Measurements from ENCODE around the gene TSHZ2.
"Not testable (repeated sequence)": the region's sequence is repeated elsewhere in the genome, so short reads cannot be mapped to it uniquely, and the experiment has no call there.

The TSHZ2 gene

GRCh38 chr20:53468587-53468986, 496.4 kb downstream of the TSHZ2 start:
- H3K9me3 ChIP-seq: peaks cover 14% of the 10 kb centered on the region; the same call in 1 of the 2 replicates

DNA sequence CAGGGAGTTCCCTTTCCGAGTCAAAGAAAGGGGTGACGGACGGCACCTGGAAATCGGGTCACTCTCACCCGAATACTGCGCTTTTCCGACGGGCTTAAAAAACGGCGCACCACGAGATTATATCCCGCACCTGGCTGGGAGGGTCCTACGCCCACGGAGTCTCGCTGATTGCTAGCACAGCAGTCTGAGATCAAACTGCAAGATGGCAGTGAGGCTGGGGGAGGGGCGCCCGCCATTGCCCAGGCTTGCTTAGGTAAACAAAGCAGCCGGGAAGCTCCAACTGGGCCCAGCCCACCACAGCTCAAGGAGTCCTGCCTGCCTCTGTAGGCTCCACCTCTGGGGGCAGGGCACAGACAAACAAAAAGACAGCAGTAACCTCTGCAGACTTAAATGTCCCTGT, 500.7 kb downstream of the TSHZ2 start:
- not testable (repeated sequence) for H3K9ac ChIP-seq, H3K27me3 ChIP-seq, H3K36me3 ChIP-seq, H3K4me3 ChIP-seq, H4K20me1 ChIP-seq, H3K27ac ChIP-seq, H3K4me2 ChIP-seq, H3K4me1 ChIP-seq
- peaks cover 14% of the 10 kb centered on the region; the same call in 1 of the 2 replicates for H3K9me3 ChIP-seq

More at GRCh38 chr20:53468587-53468986, 496.4 kb downstream of the TSHZ2 start:
- TF ChIP-seq Cebpa-rat (IDR thresholded peaks at IDR 0.05): no peak
- no peaks in the 10 kb centered on the region for H3K36me3 ChIP-seq
- H3K4me3 ChIP-seq: no peak overlapping the region
- H3K4me1 ChIP-seq: no peaks in the 10 kb centered on the region
- H3K27ac ChIP-seq: no peak overlapping the region
- no peak overlapping the region for H3K9ac ChIP-seq
- H3K4me2 ChIP-seq: no peak overlapping the region
- H4K20me1 ChIP-seq: no peaks in the 10 kb centered on the region
- no peaks in the 10 kb centered on the region for H3K27me3 ChIP-seq

DNA sequence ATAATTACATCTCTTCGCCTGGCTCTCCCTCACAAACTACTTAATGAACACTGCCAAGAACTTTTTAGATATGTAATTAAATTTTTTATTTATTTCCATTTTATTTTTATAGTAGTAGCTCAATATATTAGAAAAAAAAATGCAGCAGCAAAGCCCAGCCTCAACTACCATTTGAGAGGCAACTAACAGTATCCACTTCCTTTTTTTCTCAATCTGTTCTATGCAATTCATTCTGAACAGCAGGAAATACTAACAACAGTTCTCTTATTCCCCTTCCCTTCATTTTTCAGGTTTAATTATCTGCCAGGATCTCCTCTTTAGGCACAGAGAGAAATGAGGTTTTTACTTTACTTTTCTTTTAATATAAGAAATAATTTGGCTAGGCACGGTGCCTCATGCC, 508.8 kb downstream of the TSHZ2 start:
- TF ChIP-seq Cebpa-rat (IDR thresholded peaks at IDR 0.05): no peak
- Histone ChIP-seq H3K27ac (no peak overlapping the region), H3K27me3 (no peaks in the 10 kb centered on the region)

GRCh38 chr20:53487461-53488200, 515.5 kb downstream of the TSHZ2 start:
- Histone ChIP-seq H3K9ac (no peak overlapping the region), H3K4me2 (no peak overlapping the region), H3K9me3 (no peaks in the 10 kb centered on the region), H3K27me3 (no peaks in the 10 kb centered on the region), H3K4me3 (no peak overlapping the region), H4K20me1 (no peaks in the 10 kb centered on the region), H3K36me3 (no peaks in the 10 kb centered on the region), H3K4me1 (no peaks in the 10 kb centered on the region), H3K27ac (no peak overlapping the region)
- TF ChIP-seq Cebpa-rat (IDR thresholded peaks at IDR 0.05): no peak

More for the DNA sequence above, 508.8 kb downstream of the TSHZ2 start:
- no peak overlapping the region for H3K9ac ChIP-seq
- H4K20me1 ChIP-seq: no peaks in the 10 kb centered on the region
- no peaks in the 10 kb centered on the region for H3K4me1 ChIP-seq
- no peaks in the 10 kb centered on the region for H3K36me3 ChIP-seq
- H3K4me3 ChIP-seq: no peak overlapping the region
- no peak overlapping the region for H3K4me2 ChIP-seq
- H3K9me3 ChIP-seq: no peaks in the 10 kb centered on the region

- Histone ChIP-seq H3K4me1 (no peaks in the 10 kb centered on the region), H3K9ac (no peak overlapping the region), H3K9me3 (no peaks in the 10 kb centered on the region), H3K4me2 (no peak overlapping the region), H4K20me1 (no peaks in the 10 kb centered on the region), H3K27me3 (no peaks in the 10 kb centered on the region), H3K36me3 (no peaks in the 10 kb centered on the region), H3K27ac (no peak overlapping the region), H3K4me3 (no peak overlapping the region)
- TF ChIP-seq Cebpa-rat (IDR thresholded peaks at IDR 0.05): no peak
These were observed 516.7 kb downstream of the TSHZ2 start for GRCh38 chr20:53488775-53489272.

DNA sequence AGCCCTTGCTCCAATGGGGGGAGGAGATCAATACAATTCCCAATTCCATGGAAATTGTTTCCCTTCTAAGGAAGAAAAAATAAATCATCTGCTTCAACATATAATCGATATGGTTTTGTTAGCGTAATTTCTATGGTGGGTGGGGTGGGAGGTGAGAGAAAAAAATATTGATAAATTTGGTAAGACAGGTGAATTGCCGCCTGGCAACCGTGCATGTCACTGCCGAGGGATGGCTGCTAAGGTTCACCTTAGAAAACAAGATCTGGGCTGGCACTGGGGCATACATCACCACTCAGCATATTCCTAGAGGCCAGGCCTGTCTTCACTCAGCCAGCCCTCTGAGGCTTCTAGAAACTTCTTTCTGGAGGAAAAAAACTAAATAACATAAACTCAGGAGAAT, 517.4 kb downstream of the TSHZ2 start:
- TF ChIP-seq Cebpa-rat (IDR thresholded peaks at IDR 0.05): no peak
- Histone ChIP-seq H3K36me3 (no peaks in the 10 kb centered on the region), H3K4me3 (no peak overlapping the region), H3K4me2 (no peak overlapping the region), H3K9ac (no peak overlapping the region), H3K27ac (no peak overlapping the region), H4K20me1 (no peaks in the 10 kb centered on the region), H3K27me3 (no peaks in the 10 kb centered on the region), H3K4me1 (no peaks in the 10 kb centered on the region), H3K9me3 (no peaks in the 10 kb centered on the region)

DNA sequence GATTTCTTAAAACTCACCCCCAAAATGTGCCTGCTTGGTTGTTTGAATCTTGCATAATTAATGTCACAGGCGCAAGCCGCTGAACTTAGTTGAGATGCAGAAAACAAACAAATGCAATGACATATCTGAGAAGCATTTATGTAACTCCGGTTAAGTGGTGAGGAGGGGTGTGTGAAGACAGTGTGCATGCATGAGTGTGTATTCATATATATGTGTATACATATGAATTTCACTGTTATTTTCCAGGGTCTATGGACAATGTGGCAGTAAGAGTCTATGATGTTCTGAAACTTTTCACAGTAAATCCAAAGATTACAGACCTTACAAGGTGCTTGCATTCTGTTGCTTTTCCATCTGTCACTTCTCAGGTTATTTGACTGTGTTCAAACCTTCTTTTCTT, 518.5 kb downstream of the TSHZ2 start:
- H3K4me2 ChIP-seq: no peak overlapping the region
- H3K9me3 ChIP-seq: no peaks in the 10 kb centered on the region
- no peak overlapping the region for H3K9ac ChIP-seq
- H3K36me3 ChIP-seq: no peaks in the 10 kb centered on the region
- H3K4me3 ChIP-seq: no peak overlapping the region
- H3K27ac ChIP-seq: no peak overlapping the region
- no peaks in the 10 kb centered on the region for H3K4me1 ChIP-seq
- TF ChIP-seq Cebpa-rat (IDR thresholded peaks at IDR 0.05): no peak
- H3K27me3 ChIP-seq: no peaks in the 10 kb centered on the region
- no peaks in the 10 kb centered on the region for H4K20me1 ChIP-seq

GRCh38 chr20:53491462-53491861, 519.3 kb downstream of the TSHZ2 start:
- H3K36me3 ChIP-seq: no peaks in the 10 kb centered on the region
- no peak for TF ChIP-seq Cebpa-rat (IDR thresholded peaks at IDR 0.05)
- H3K27ac ChIP-seq: no peak overlapping the region
- H3K4me1 ChIP-seq: no peaks in the 10 kb centered on the region
- no peaks in the 10 kb centered on the region for H4K20me1 ChIP-seq
- no peaks in the 10 kb centered on the region for H3K27me3 ChIP-seq
- no peak overlapping the region for H3K9ac ChIP-seq
- no peak overlapping the region for H3K4me3 ChIP-seq
- H3K9me3 ChIP-seq: no peaks in the 10 kb centered on the region
- H3K4me2 ChIP-seq: no peak overlapping the region

- no peaks in the 10 kb centered on the region for H3K27me3 ChIP-seq
- no peak overlapping the region for H3K27ac ChIP-seq
- H3K9ac ChIP-seq: no peak overlapping the region
- no peaks in the 10 kb centered on the region for H3K4me1 ChIP-seq
- no peak for TF ChIP-seq Cebpa-rat (IDR thresholded peaks at IDR 0.05)
- no peak overlapping the region for H3K4me3 ChIP-seq
- H3K9me3 ChIP-seq: no peaks in the 10 kb centered on the region
- H3K4me2 ChIP-seq: no peak overlapping the region
- H3K36me3 ChIP-seq: no peaks in the 10 kb centered on the region
- H4K20me1 ChIP-seq: no peaks in the 10 kb centered on the region
These were observed 520.1 kb downstream of the TSHZ2 start for GRCh38 chr20:53492212-53492611.

- no peak overlapping the region for H3K27ac ChIP-seq
- no peaks in the 10 kb centered on the region for H3K4me1 ChIP-seq
- no peak overlapping the region for H3K4me3 ChIP-seq
- H3K9ac ChIP-seq: no peak overlapping the region
- no peaks in the 10 kb centered on the region for H4K20me1 ChIP-seq
- H3K27me3 ChIP-seq: no peaks in the 10 kb centered on the region
- no peak for TF ChIP-seq Cebpa-rat (IDR thresholded peaks at IDR 0.05)
- H3K9me3 ChIP-seq: no peaks in the 10 kb centered on the region
- H3K36me3 ChIP-seq: no peaks in the 10 kb centered on the region
- no peak overlapping the region for H3K4me2 ChIP-seq
These were observed 521.2 kb downstream of the TSHZ2 start for GRCh38 chr20:53493311-53493857.

Data from BLaER1 (cell line).